Erythroblast (primary cell): ENCODE measurements around the gene DMRT2.

Source experiments
- DNase-seq, 2 experiments: peaks; one replicate each; lab custom pipeline; 2025; lab: John Stamatoyannopoulos, UW
- GATA1 ChIP-seq: IDR thresholded peaks from 2 replicates; pipeline ENCODE4 v1.6.1; 2011; ENCODE audit warnings: low read depth, mild to moderate bottlenecking, control low read depth, low read length, moderate library complexity
- POLR2A ChIP-seq: IDR thresholded peaks from 2 replicates; pipeline ENCODE4 v1.6.1; 2011; ENCODE audit warnings: mild to moderate bottlenecking, low read length

DMRT2 gene

GRCh38 chr9:1028501-1029190, 21.5 kb upstream of the DMRT2 start:
- no peak for DNase-seq
- TF ChIP-seq GATA1 (no peak), POLR2A (no peak)

- DNase-seq: no peak
- TF ChIP-seq POLR2A (no peak), GATA1 (no peak)
These were observed 18.1 kb upstream of the DMRT2 start for GRCh38 chr9:1031951-1032601.

GRCh38 chr9:1034271-1034670, 15.9 kb upstream of the DMRT2 start:
- TF ChIP-seq POLR2A (no peak), GATA1 (no peak)
- DNase-seq: no peak

- TF ChIP-seq GATA1 (no peak), POLR2A (no peak)
- no peak for DNase-seq
These were observed 10.6 kb upstream of the DMRT2 start for GRCh38 chr9:1039589-1039988.

- DNase-seq: peak; percentile 22 to 32
- TF ChIP-seq POLR2A (no peak), GATA1 (no peak)
These were observed 7.7 kb upstream of the DMRT2 start for GRCh38 chr9:1042466-1042865.

- DNase-seq: no peak
- TF ChIP-seq POLR2A: no peak
- no peak for TF ChIP-seq GATA1
These were observed 5.5 kb upstream of the DMRT2 start for GRCh38 chr9:1044643-1045042.

- TF ChIP-seq GATA1: no peak
- no peak for TF ChIP-seq POLR2A
- no peak for DNase-seq
These were observed 3.3 kb upstream of the DMRT2 start for GRCh38 chr9:1046639-1047572.

- DNase-seq: no peak
- TF ChIP-seq GATA1 (no peak), POLR2A (no peak)
These were observed 2.4 kb upstream of the DMRT2 start for GRCh38 chr9:1047591-1048230.

GRCh38 chr9:1048231-1048619, 1.9 kb upstream of the DMRT2 start:
- DNase-seq: no peak
- TF ChIP-seq POLR2A (no peak), GATA1 (no peak)

GRCh38 chr9:1048811-1049210, 1.3 kb upstream of the DMRT2 start:
- DNase-seq: no peak
- TF ChIP-seq GATA1 (no peak), POLR2A (no peak)

- DNase-seq: no peak
- no peak for TF ChIP-seq POLR2A
- TF ChIP-seq GATA1: no peak
These were observed 516 bp upstream of the DMRT2 start for GRCh38 chr9:1049641-1050040.

GRCh38 chr9:1051210-1051583, 1.0 kb downstream of the DMRT2 start:
- DNase-seq: no peak
- TF ChIP-seq GATA1 (no peak), POLR2A (no peak)

- no peak for TF ChIP-seq GATA1
- TF ChIP-seq POLR2A: no peak
- peak in 1 of 2 experiments; percentile 3 for DNase-seq
These were observed 1.6 kb downstream of the DMRT2 start for GRCh38 chr9:1051584-1052275.
